ENCODE data around the gene CCDC33.

The CCDC33 gene

DNA sequence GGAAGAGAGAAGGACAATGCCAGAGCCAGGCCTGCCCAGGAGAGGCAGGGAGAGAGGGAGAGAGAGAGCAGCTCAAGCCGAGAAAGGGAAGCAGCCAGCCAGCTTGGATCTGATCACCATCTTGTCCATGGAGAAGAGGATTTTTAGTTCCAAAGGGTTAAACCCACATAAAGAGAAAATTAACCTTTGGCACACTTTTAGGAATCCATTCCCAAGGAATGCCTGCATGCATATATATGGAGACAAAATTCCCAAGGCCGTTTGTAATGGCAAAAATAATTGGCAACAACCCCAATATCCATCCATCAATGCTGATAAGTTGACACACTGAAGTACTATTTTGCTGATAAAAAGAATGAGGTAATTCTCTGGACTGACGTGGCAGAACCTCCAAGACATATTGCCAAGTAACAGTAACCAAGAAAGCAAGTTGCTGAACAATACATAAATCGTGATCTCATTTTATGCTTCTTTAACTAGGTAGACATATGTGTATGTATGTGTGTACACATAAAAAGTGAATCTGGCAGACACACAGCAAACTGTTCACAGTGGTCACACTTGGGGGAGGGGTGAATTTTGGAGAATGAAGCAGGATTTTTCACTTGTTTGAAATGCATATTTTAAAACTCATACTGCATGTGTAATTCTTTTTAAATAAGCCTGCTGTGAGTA is 26.0 kb upstream of the CCDC33 start:
- Histone ChIP-seq H3K4me1 (ENCODE audit: insufficient read depth, low read length) (peaks cover 46% of the 10 kb centered on the region), H3K36me3 (ENCODE audit: insufficient read depth, low read depth, low read length) (no peaks in the 10 kb centered on the region), H3K9ac (ENCODE audit: low read depth, low read length) (peak overlapping the region; percentile 3; the same call in 1 of the 2 replicates), H3K27ac (ENCODE audit: low read length) (no peak overlapping the region), H3K9me3 (ENCODE audit: insufficient read depth, low read depth, low read length) (no peaks in the 10 kb centered on the region), H3K27me3 (ENCODE audit: insufficient read depth, low read length) (peaks cover 6% of the 10 kb centered on the region; the same call in 1 of the 2 replicates), H3K4me3 (ENCODE audit: low read length) (no peak overlapping the region)

GRCh38 chr15:74210729-74211128 is 25.4 kb upstream of the CCDC33 start:
- H3K27ac ChIP-seq (ENCODE audit: low read length), result no peak overlapping the region
- peaks cover 51% of the 10 kb centered on the region for H3K4me1 ChIP-seq (ENCODE audit: insufficient read depth, low read length)
- H3K9ac ChIP-seq (ENCODE audit: low read depth, low read length), result no peak overlapping the region
- no peaks in the 10 kb centered on the region for H3K36me3 ChIP-seq (ENCODE audit: insufficient read depth, low read depth, low read length)
- no peaks in the 10 kb centered on the region for H3K9me3 ChIP-seq (ENCODE audit: insufficient read depth, low read depth, low read length)
- H3K27me3 ChIP-seq (ENCODE audit: insufficient read depth, low read length), result peaks cover 4% of the 10 kb centered on the region
- H3K4me3 ChIP-seq (ENCODE audit: low read length), result no peak overlapping the region

- Histone ChIP-seq H3K4me1 (ENCODE audit: insufficient read depth, low read length) (peaks cover 57% of the 10 kb centered on the region), H3K27me3 (ENCODE audit: insufficient read depth, low read length) (peaks cover 11% of the 10 kb centered on the region), H3K9me3 (ENCODE audit: insufficient read depth, low read depth, low read length) (no peaks in the 10 kb centered on the region), H3K9ac (ENCODE audit: low read depth, low read length) (peak overlapping the region; percentile 34; the same call in 1 of the 2 replicates), H3K36me3 (ENCODE audit: insufficient read depth, low read depth, low read length) (no peaks in the 10 kb centered on the region), H3K27ac (ENCODE audit: low read length) (no peak overlapping the region), H3K4me3 (ENCODE audit: low read length) (no peak overlapping the region)
Observed at GRCh38 chr15:74211656-74212055, 24.5 kb upstream of the CCDC33 start.

DNA sequence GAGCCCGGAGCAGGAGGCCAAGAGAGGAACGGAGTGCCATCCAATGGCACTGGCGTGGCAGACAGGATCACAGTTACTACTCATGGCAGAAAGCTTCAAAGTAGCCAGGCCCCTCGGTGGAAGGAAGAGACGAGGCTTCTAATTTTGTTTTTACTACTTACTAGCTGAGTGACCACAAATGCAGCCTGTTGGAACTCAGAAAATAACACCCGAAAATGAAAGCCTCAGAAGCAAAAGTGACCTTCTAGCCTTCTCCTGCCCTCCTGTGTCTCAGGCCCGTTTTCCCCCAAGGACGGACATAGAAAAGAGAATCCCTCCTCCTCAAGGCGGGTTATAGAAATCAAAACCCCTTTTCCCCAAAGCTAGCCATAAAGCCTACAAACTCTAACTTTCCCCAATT is 23.6 kb upstream of the CCDC33 start:
- Histone ChIP-seq H3K9ac (ENCODE audit: low read depth, low read length) (no peak overlapping the region), H3K27me3 (ENCODE audit: insufficient read depth, low read length) (peaks cover 13% of the 10 kb centered on the region), H3K36me3 (ENCODE audit: insufficient read depth, low read depth, low read length) (no peaks in the 10 kb centered on the region), H3K4me1 (ENCODE audit: insufficient read depth, low read length) (peaks cover 57% of the 10 kb centered on the region), H3K9me3 (ENCODE audit: insufficient read depth, low read depth, low read length) (no peaks in the 10 kb centered on the region), H3K4me3 (ENCODE audit: low read length) (no peak overlapping the region), H3K27ac (ENCODE audit: low read length) (no peak overlapping the region)

- Histone ChIP-seq H3K4me1 (ENCODE audit: insufficient read depth, low read length) (peaks cover 49% of the 10 kb centered on the region), H3K27ac (ENCODE audit: low read length) (peak overlapping the region; percentile 41), H3K27me3 (ENCODE audit: insufficient read depth, low read length) (peaks cover 23% of the 10 kb centered on the region), H3K36me3 (ENCODE audit: insufficient read depth, low read depth, low read length) (no peaks in the 10 kb centered on the region), H3K4me3 (ENCODE audit: low read length) (no peak overlapping the region), H3K9ac (ENCODE audit: low read depth, low read length) (peak overlapping the region; percentile 55), H3K9me3 (ENCODE audit: insufficient read depth, low read depth, low read length) (no peaks in the 10 kb centered on the region)
Observed at GRCh38 chr15:74213858-74214284, 22.3 kb upstream of the CCDC33 start.

- H3K27ac ChIP-seq (ENCODE audit: low read length), result no peak overlapping the region
- H3K36me3 ChIP-seq (ENCODE audit: insufficient read depth, low read depth, low read length), result no peaks in the 10 kb centered on the region
- H3K4me1 ChIP-seq (ENCODE audit: insufficient read depth, low read length), result peaks cover 43% of the 10 kb centered on the region
- no peaks in the 10 kb centered on the region for H3K9me3 ChIP-seq (ENCODE audit: insufficient read depth, low read depth, low read length)
- no peak overlapping the region; the same call in 1 of the 2 replicates for H3K9ac ChIP-seq (ENCODE audit: low read depth, low read length)
- H3K4me3 ChIP-seq (ENCODE audit: low read length), result no peak overlapping the region; the same call in 1 of the 2 replicates
- H3K27me3 ChIP-seq (ENCODE audit: insufficient read depth, low read length), result peaks cover 29% of the 10 kb centered on the region
Observed at GRCh38 chr15:74214324-74215021, 21.7 kb upstream of the CCDC33 start.

DNA sequence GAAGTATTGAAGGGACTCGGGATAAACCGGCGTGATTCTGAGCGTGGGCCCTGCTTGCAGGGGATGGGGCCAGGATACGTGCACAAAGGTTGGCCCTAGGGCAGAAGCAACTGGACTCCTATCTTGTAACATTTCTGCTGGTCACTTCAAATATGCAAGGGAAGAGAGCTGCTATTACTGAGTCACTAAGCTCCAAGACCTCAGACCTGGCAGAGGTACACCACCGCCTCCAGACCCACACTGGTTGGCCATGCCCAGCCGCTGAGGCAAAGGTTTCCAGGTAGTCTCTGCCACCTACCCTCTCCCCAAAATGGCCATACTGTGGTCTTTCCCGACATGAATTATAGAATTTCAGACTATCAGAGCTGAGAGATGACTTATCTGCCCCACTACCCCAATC is 20.2 kb upstream of the CCDC33 start:
- Histone ChIP-seq H3K9me3 (ENCODE audit: insufficient read depth, low read depth, low read length) (no peaks in the 10 kb centered on the region), H3K4me3 (ENCODE audit: low read length) (no peak overlapping the region), H3K27me3 (ENCODE audit: insufficient read depth, low read length) (peaks cover 44% of the 10 kb centered on the region), H3K27ac (ENCODE audit: low read length) (no peak overlapping the region), H3K4me1 (ENCODE audit: insufficient read depth, low read length) (peaks cover 42% of the 10 kb centered on the region), H3K9ac (ENCODE audit: low read depth, low read length) (no peak overlapping the region), H3K36me3 (ENCODE audit: insufficient read depth, low read depth, low read length) (no peaks in the 10 kb centered on the region)

DNA sequence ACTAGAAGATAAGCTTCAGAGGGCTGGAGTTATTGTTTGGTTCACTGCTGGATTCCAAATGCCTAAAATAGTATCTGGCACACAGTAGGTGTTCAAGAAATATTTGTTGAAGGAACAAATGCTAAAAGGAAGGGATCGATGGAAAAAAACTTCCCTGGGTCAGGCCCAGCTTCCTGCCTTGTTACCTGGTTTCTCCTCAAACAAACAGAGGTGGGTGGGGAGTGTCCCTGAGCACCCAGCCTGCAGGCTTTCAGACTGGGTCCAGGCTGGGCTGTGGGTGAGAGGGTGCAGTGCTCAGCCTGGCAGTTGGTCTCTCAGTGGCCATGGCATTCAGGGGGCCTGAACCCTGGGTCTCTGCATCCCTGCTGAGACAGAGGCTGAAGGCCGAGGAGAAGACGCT is 19.2 kb upstream of the CCDC33 start:
- H3K4me1 ChIP-seq (ENCODE audit: insufficient read depth, low read length), result peaks cover 50% of the 10 kb centered on the region

GRCh38 chr15:74217907-74218885 is 17.9 kb upstream of the CCDC33 start:
- H3K9me3 ChIP-seq (ENCODE audit: insufficient read depth, low read depth, low read length), result no peaks in the 10 kb centered on the region
- no peak overlapping the region for H3K4me3 ChIP-seq (ENCODE audit: low read length)
- no peaks in the 10 kb centered on the region for H3K36me3 ChIP-seq (ENCODE audit: insufficient read depth, low read depth, low read length)
- peaks cover 66% of the 10 kb centered on the region for H3K27me3 ChIP-seq (ENCODE audit: insufficient read depth, low read length)
- H3K9ac ChIP-seq (ENCODE audit: low read depth, low read length), result no peak overlapping the region
- peaks cover 50% of the 10 kb centered on the region for H3K4me1 ChIP-seq (ENCODE audit: insufficient read depth, low read length)
- no peak overlapping the region for H3K27ac ChIP-seq (ENCODE audit: low read length)

More for the DNA sequence above, 19.2 kb upstream of the CCDC33 start:
- Histone ChIP-seq H3K27ac (ENCODE audit: low read length) (no peak overlapping the region), H3K4me3 (ENCODE audit: low read length) (no peak overlapping the region), H3K27me3 (ENCODE audit: insufficient read depth, low read length) (peaks cover 54% of the 10 kb centered on the region), H3K9me3 (ENCODE audit: insufficient read depth, low read depth, low read length) (no peaks in the 10 kb centered on the region), H3K36me3 (ENCODE audit: insufficient read depth, low read depth, low read length) (no peaks in the 10 kb centered on the region), H3K9ac (ENCODE audit: low read depth, low read length) (no peak overlapping the region)

GRCh38 chr15:74220475-74221248 is 15.5 kb upstream of the CCDC33 start:
- Histone ChIP-seq H3K27ac (ENCODE audit: low read length) (no peak overlapping the region), H3K4me3 (ENCODE audit: low read length) (no peak overlapping the region), H3K9me3 (ENCODE audit: insufficient read depth, low read depth, low read length) (no peaks in the 10 kb centered on the region), H3K36me3 (ENCODE audit: insufficient read depth, low read depth, low read length) (no peaks in the 10 kb centered on the region), H3K9ac (ENCODE audit: low read depth, low read length) (no peak overlapping the region), H3K27me3 (ENCODE audit: insufficient read depth, low read length) (peaks cover 91% of the 10 kb centered on the region), H3K4me1 (ENCODE audit: insufficient read depth, low read length) (peaks cover 40% of the 10 kb centered on the region)

Data from iPS-20b (cell line).